Suprapubic skin (tissue), 4 donors: ENCODE results near the gene ATXN1L. TPM values are rescaled to one million over a fixed set of nuclear protein-coding genes. Genes with fewer than 3 reads are reported as not detected.

Experiments
- DNase-seq, 2 donors: peaks; one replicate each; pipeline ENCODE4 v3.0.0-alpha.2; 2019; ENCODE audit warnings: low spot score in 2 of 2
- H3K27ac ChIP-seq: fragments of 200-600 bp; sonication (generic); one replicate; pipeline ENCODE4 v1.5.1; 2019
- H3K27me3 ChIP-seq: fragments of 200-600 bp; sonication (generic); one replicate; pipeline ENCODE4 v1.5.1; 2019
- H3K36me3 ChIP-seq: fragments of 200-600 bp; sonication (generic); one replicate; pipeline ENCODE4 v1.5.1; 2019
- H3K4me1 ChIP-seq: fragments of 200-600 bp; sonication (generic); one replicate; pipeline ENCODE4 v1.5.1; 2019
- H3K4me3 ChIP-seq: fragments of 200-600 bp; sonication (generic); one replicate; pipeline ENCODE4 v1.5.1; 2019; ENCODE audit warnings: mild to moderate bottlenecking
- H3K9me3 ChIP-seq: fragments of 200-600 bp; sonication (generic); one replicate; pipeline ENCODE4 v1.5.1; 2019
- EP300 ChIP-seq: sonication (generic); formaldehyde crosslinking; IDR thresholded peaks from one replicate; pipeline ENCODE4 v1.6.1; 2017; ENCODE audit warnings: antibody characterized with exemption
- POLR2A ChIP-seq, 2 donors: fragments of 450-650 bp; IDR thresholded peaks; one replicate each; pipeline ENCODE4 v1.6.1; 2017; ENCODE audit warnings: antibody characterized with exemption in 2 of 2, mild to moderate bottlenecking in 2 of 2, moderate library complexity in 2 of 2
- POLR2AphosphoS5 ChIP-seq, 3 donors: sonication (generic); formaldehyde crosslinking; IDR thresholded peaks; one replicate each; pipeline ENCODE4 v1.6.1; 2017; ENCODE audit warnings: antibody characterized with exemption in 3 of 3
- WGBS: methylation state at CpG from one replicate; pipeline ENCODE4 v1.1.5; 2018; 5-methylcytosine and 5-hydroxymethylcytosine counted together
- total RNA-seq, 4 donors: library from RNA; depleted of rRNA; stranded (reverse); fragments of >200 nt; gene quantifications; one replicate each; pipeline ENCODE4 v1.1.0, GENCODE V29; 2016
- TF ChIP-seq, protein P1 (sequence below), 2 donors: fragments of 200-600 bp in 1 of 2; fragments of 450-650 bp in 1 of 2; sonication (generic) in 1 of 2; IDR thresholded peaks; one replicate each; pipeline ENCODE4 v1.5.1; 2016 to 2019; ENCODE audit warnings: antibody characterized with exemption in 2 of 2, mild to moderate bottlenecking in 1 of 2, moderate library complexity in 1 of 2

The ATXN1L gene
- total RNA-seq, 4 donors from 2014 or later: 24.8 to 38.3 (median 35.0) TPM

DNA sequence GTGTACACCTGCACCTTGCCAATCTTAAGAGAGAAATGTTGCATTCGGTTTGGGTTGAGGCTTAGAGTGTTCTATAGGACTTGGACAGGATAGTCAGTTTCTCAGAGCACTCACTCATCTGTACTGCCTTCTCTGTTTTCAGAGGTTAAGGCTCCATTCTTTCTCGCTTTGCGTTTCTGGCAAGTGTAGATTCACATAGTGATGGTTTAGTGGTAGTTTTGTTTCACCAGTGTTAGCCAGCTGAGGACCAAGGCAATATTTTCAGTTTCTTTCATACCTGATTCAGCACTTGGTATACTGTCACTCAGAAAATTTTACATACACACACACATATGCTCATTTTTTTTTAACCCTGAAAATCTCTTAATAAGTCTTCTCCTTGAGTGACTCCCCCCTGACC lies 1.3 kb downstream of the ATXN1L start:
- Histone ChIP-seq H3K9me3 (no peaks in the 10 kb centered on the region), H3K36me3 (peaks cover 34% of the 10 kb centered on the region), H3K4me1 (peaks cover 23% of the 10 kb centered on the region), H3K27me3 (no peaks in the 10 kb centered on the region), H3K4me3 (peak overlapping the region; percentile 97), H3K27ac (no peak overlapping the region)
- no peak for DNase-seq
- 51% methylated on average over 3 of the region's 3 CpGs for WGBS
- TF ChIP-seq POLR2AphosphoS5 (IDR thresholded peaks at IDR 0.05) (no peak), EP300 (no peak), POLR2A (IDR thresholded peaks at IDR 0.05) (no peak)
- TF ChIP-seq, protein P1, sequence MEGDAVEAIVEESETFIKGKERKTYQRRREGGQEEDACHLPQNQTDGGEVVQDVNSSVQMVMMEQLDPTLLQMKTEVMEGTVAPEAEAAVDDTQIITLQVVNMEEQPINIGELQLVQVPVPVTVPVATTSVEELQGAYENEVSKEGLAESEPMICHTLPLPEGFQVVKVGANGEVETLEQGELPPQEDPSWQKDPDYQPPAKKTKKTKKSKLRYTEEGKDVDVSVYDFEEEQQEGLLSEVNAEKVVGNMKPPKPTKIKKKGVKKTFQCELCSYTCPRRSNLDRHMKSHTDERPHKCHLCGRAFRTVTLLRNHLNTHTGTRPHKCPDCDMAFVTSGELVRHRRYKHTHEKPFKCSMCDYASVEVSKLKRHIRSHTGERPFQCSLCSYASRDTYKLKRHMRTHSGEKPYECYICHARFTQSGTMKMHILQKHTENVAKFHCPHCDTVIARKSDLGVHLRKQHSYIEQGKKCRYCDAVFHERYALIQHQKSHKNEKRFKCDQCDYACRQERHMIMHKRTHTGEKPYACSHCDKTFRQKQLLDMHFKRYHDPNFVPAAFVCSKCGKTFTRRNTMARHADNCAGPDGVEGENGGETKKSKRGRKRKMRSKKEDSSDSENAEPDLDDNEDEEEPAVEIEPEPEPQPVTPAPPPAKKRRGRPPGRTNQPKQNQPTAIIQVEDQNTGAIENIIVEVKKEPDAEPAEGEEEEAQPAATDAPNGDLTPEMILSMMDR (IDR thresholded peaks at IDR 0.05): no peak

DNA sequence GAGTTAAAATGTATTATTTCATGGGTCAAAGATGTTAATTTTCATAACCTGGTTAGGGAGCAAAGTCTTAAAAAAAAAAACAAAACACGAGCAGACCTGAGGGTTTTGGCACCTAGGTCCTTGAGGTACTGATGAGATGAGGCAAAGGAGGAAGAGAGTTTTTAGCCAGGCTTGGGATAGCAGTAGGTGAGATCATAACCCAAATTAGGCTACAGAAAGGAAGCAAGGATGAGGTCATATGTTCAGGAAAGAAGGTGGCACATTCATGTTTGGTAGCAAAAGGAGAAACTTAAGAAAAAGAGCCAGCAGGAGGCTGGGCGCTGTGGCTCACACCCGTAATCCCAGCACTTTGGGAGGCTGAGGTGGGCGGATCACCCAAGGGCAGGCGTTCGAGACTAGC lies 2.8 kb downstream of the ATXN1L start:
- WGBS: 78% methylated on average over 6 of the region's 6 CpGs
- no peak for DNase-seq
- Histone ChIP-seq H3K36me3 (peaks cover 49% of the 10 kb centered on the region), H3K9me3 (no peaks in the 10 kb centered on the region), H3K4me3 (no peak overlapping the region), H3K27me3 (no peaks in the 10 kb centered on the region), H3K27ac (no peak overlapping the region), H3K4me1 (peaks cover 23% of the 10 kb centered on the region)
- TF ChIP-seq EP300: no peak
- no peak for TF ChIP-seq POLR2AphosphoS5 (IDR thresholded peaks at IDR 0.05)
- TF ChIP-seq, protein P1 (IDR thresholded peaks at IDR 0.05): no peak

DNA sequence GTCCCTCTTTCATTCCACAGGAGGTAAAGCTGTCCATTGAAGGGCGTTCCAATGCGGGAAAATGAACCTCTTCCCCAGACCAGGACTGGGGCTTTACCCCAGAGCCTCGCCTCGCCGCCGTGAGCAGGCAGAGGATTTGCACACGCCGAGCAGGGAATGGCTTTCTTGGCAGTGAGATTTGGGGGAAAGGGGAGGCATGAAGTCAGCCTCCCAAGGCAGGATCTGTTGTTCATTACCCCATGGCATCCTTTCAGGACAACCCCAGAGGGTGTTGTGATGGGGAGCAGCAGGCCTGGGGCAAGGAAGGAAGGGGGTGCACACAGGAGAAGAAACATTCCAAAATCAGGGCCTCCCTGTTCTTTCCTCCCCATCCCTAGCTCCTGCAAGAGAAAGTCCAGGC lies 6.0 kb downstream of the ATXN1L start:
- no peak overlapping the region for H3K4me3 ChIP-seq
- no peaks in the 10 kb centered on the region for H3K9me3 ChIP-seq
- DNase-seq: no peak
- peaks cover 60% of the 10 kb centered on the region for H3K36me3 ChIP-seq
- no peaks in the 10 kb centered on the region for H3K27me3 ChIP-seq
- H3K4me1 ChIP-seq: peaks cover 31% of the 10 kb centered on the region
- H3K27ac ChIP-seq: no peak overlapping the region
- 86% methylated on average over 6 of the region's 8 CpGs for WGBS
- TF ChIP-seq EP300 (no peak), POLR2A (IDR thresholded peaks at IDR 0.05) (no peak), POLR2AphosphoS5 (IDR thresholded peaks at IDR 0.05) (no peak)
- TF ChIP-seq, protein P1 (IDR thresholded peaks at IDR 0.05): no peak

DNA sequence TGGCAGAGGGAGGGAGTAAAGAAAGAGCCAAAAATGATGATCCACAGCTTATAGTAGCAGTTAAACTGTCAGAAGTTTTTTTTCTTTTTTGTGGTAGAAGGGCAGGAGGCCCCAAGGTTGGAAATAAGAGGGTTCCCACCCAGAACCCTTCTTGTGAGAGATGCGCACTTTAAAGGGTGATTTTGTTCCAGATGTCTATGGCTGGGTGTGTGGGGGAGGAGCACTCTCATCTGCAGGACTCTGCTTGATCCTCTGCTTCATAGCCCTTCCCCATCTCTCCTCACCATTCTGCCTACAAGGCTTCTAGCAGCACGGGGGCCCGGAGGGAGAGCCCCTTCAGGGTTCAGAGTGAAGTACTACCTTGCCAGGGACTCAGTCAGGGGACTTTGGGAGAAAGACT lies 6.4 kb downstream of the ATXN1L start:
- WGBS: 78% methylated on average over 3 of the region's 3 CpGs
- Histone ChIP-seq H3K9me3 (no peaks in the 10 kb centered on the region), H3K4me3 (no peak overlapping the region), H3K27me3 (no peaks in the 10 kb centered on the region), H3K27ac (no peak overlapping the region), H3K4me1 (peaks cover 26% of the 10 kb centered on the region), H3K36me3 (peaks cover 60% of the 10 kb centered on the region)
- TF ChIP-seq, protein P1 (IDR thresholded peaks at IDR 0.05): no peak
- TF ChIP-seq POLR2AphosphoS5 (IDR thresholded peaks at IDR 0.05): no peak
- no peak for TF ChIP-seq POLR2A (IDR thresholded peaks at IDR 0.05)
- TF ChIP-seq EP300: no peak
- no peak for DNase-seq

DNA sequence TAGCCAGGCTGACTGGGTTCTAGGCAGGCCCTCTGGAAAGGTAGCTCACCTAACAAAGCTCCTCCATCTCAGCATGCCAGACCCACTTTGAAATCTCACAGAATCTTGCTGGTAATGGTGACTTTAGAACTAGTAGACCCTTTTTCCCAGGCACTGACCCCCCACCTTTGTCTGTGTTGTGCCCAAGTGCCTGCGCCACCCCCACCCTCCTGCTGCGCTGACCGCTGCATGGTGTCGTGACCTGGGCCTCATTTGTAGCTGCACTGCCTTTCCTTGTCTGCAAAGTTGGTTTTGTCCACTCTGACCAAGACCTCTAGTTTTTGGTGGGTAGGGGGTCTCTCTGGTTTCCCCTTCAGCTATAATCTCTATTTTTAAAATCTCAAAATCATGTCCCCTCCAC lies 6.8 kb downstream of the ATXN1L start:
- no peaks in the 10 kb centered on the region for H3K9me3 ChIP-seq
- WGBS: 92% methylated on average over 2 of the region's 4 CpGs
- H3K4me3 ChIP-seq: no peak overlapping the region

More for the DNA sequence above, 6.8 kb downstream of the ATXN1L start:
- TF ChIP-seq, protein P1 (IDR thresholded peaks at IDR 0.05): no peak
- TF ChIP-seq EP300 (no peak), POLR2AphosphoS5 (IDR thresholded peaks at IDR 0.05) (no peak), POLR2A (IDR thresholded peaks at IDR 0.05) (no peak)
- DNase-seq: no peak
- Histone ChIP-seq H3K27ac (no peak overlapping the region), H3K36me3 (peaks cover 60% of the 10 kb centered on the region), H3K4me1 (peaks cover 22% of the 10 kb centered on the region), H3K27me3 (no peaks in the 10 kb centered on the region)
